Left renal cortex interstitium (tissue), 4 donors: ENCODE data around the gene CD300LB. TPM values are rescaled to one million over a fixed set of nuclear protein-coding genes. Genes with fewer than 3 reads are reported as not detected.
"Not testable (repeated sequence)": the region's sequence is repeated elsewhere in the genome, so short reads cannot be mapped to it uniquely, and the experiment has no call there.

Experiments used
- DNase-seq, 4 donors: peaks; one replicate each; pipeline ENCODE4 v3.0.0-alpha.2; 2013; ENCODE audit warnings: low read depth in 4 of 4, low spot score in 2 of 4, missing footprints in 1 of 4
- polyA plus RNA-seq, 4 donors: library from polyadenylated mRNA; unstranded; fragments of 120-200 nt; gene quantifications; one replicate each; pipeline ENCODE4 v1.2.1, GENCODE V29; 2013; ENCODE audit not compliant: insufficient read length in 4 of 4

CD300LB gene
- polyA plus RNA-seq, 4 donors, result 0.08 to 0.26 (median 0.14) TPM

DNA sequence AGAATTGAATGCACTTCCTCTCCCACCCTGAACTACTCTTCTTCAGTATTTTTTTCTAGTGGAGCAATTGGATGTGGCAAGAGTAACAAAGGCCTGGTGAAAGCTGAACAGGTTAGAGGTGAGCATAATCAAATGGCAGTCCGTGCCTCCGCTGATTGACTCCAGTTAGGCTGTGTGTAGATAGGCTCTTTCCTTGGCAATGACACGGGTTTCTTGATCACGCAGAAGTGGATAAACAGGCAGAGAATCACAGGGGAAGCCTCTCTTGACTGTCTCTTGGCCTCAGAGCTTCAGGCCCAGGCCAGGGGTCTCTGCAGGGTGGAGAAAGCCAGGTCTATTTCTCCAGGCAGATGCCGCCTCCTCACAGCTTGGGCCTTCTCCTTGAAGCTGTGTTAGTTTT, 4.2 kb downstream of the CD300LB start:
- no peak for DNase-seq

DNA sequence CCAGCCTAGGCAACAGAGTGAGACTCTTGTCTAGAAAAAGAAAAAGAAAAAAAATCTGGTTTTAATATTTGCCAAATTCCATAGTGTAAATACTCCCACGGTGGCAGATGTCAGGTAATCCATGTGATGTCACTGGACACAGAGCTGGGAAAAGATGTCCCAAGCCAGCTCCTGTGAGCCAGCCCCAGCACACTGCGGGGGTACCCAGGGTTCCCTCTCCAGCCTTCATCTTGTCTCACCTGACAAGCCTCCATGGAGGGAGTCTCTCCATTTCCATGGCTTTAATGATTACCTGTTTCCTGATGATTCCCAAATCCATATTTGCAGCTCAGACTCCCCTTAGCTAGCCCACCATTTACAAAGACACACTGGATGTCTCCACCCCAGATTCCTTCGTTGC, 4.6 kb downstream of the CD300LB start:
- no peak for DNase-seq

DNA sequence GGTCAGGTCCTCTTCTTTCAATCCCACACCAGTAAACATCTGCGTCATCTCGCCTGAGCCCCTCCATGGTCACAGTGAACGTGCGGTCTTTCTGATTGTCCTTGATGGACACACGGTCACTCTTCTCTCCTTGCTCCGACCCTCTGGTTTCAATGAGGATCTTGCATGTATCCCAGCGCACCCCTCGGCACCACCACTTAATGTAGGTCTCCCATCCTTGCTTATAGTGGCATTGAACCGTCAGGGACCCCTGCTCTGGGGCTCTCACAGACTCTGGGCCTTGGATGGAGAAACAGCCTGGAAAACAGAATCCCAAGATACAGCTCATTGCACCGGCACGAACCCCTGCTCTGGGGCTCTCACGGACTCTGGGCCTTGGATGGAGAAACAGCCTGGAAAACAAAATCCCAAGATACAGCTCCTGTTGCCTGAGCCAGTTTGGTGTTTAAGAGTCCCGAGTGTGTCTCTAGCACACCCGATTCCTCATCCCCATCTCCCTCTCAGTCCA, 5.4 kb downstream of the CD300LB start:
- no peak for DNase-seq

DNA sequence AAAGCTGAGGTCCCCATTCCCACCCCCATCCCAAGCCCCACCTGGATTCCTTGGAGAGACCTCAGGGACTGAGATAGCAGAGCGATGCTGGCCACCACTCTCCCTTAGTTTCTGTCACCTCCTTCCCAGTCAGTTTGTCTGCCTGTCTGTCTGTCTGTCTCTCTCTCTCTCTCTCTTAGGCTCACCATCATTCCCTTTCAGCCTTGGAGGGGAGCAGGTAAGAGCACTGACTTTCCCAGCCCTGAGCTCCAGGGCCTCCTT, 5.9 kb downstream of the CD300LB start:
- DNase-seq, result no peak

DNA sequence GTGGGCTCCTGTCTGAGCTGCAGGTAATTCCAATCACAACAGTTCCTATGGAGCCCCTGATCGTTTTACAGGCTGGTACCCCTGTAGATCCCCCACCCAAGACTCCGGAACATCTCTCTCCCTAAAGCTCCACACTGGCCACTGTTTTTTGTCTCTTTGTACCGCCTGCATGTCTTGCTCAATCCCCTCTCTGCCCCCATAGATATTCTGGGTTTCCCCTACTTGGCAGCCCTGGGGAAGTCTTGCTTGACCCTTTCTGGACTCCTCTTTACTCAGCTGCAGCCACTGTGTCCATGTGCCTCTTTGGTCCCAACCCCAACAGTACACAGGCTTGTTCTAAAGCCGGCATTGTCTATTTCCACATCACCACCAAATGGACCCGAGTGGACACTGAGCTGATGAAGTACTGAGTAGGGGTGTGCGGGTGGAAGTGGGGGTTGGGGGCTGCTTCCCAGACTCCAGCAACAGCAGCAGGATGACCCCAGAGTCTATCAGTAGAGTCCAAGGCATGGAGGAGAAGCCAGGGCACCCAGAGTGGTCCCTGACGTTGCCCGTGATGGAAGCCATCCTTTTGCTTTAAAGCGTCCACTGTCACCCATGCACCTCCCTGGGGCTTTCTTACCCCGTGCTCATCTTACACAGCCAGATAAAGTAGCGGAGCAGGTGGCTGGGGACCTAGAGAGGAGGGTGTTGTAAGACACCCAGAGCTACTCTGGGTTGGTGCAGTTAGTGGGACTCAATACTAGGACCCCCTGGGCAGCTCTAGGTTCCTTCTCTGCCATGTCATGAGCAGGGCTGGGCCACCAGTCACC, 6.4 kb downstream of the CD300LB start:
- no peak for DNase-seq

DNA sequence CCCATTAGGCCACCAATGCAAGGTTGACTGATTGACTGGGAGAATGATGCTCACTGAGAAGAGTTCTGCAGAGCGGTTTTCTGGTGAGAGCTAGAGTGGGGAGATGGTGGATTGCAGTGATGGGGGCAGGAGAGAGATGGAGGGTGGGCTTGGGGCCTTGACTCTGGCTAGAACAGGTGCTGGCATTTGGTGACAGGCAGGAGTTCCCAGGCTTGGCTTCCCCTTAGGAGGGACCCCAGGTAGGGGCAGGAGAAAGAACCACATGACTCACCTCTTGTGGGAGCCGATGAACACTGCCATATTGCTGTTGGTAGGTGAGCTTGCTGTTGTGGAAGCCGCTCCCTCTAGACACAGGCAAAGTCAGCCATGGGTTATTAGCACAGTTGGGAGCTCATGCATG, 8.0 kb downstream of the CD300LB start:
- no peak for DNase-seq

DNA sequence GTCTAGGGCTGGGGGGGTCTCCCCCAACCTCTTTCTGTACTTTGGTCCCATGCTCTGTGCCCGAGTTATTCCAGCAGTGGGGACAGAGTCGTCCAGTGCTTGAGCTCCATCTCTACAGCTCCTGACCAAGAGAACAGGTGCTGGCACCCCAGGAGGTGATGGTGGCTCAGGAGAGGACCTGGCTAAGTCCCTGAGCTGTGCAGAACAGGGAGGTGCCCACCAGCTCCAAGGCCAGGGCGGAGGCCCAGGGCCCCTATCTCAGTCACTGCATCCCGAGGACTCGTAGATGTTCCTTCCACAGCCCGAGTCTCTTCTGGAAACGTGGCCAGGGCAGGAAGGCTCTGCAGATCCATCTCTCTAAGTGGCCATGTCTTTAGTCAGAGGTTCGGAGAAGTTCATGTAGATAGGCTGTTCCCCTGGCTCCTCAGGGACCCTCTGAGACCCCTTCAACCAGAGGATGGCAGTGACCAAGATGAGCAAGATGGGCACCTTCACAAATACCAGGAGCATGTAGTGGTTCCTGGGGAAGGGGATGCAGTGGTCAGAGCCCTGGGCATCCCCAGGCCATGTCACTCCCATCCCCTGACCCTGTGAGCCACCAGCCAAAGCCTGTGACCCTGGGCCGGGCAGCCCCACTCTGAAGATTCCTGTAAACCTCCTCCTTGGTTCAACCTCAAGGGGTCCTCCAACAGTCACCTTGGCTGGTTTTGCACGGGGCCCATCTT, 8.7 kb downstream of the CD300LB start:
- DNase-seq, result no peak

DNA sequence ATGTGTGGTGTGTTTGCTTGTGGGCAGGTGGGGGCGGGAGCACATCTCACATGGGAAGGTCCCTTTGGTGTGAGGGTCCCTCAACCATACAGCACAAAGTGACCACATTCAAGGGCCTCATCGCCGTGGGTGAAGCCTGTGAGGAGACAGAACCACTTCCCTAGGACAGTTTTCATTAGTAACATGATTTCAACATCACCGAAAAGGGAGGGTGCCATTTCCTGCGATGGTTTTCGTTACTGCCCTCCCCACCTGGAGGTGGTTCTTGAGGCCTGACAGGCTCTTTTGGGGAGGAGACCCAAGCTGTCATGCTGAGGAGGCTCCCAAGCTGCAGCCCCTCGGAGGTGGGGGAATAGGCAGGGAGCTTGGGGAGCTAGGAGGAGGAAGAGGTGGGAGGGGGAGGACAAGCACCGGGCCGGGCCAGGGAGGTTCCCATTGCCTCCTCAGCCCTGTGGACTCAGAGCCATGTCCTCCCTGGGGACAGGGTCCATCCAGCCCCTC, 9.5 kb downstream of the CD300LB start:
- DNase-seq, result no peak

DNA sequence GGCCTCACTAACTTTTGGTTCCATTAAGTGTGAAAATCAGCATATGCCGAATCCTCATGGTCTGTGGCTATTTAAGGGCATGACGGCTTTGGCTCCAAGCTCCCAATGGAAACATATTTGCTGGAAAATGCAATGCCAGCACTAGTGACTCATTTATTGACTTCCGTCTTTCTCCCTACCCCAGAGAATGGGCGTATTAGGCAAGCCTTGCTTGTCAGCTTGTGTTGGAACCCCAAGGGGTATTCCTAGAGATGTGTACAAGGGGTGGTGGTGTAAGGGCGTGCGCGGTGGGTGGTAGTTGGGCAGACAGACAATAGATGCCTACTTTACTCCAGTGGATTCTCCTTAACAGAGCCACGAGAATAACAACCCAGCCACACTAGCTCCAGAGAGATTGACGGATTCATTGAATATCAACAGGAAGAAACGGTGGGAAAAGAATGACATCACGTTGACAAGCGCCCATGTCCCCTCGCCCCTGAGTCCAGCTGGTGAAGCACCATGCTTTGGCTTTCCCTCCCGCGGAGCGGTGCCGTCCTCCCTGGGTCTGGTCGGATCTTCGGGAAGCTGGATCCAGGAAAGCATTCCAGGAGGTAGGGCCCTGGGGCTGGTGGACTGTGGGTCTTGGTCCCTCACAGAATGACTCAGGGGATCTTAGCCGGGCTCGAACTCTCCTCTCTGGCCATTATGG, 10.3 kb downstream of the CD300LB start:
- DNase-seq, result no peak

DNA sequence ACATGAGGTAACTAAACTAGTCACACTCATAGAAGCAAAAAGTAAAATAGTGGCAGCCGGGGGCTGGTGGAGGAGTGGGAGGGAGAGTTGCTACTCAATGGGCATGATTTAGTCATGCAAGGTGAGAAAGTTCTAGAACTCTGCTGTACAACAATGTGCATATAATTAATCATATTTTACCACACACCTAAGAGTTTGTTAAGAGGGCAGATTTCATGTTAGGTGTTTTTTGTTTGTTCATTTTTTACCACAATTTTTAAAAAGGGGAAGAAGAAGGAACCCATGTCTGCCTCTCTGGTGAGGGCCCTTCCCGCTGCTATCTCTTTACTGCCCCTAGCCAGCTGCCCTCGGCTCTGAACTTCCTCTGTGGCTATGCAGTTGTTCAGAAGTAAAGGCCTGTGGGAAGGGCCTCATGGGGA, 11.2 kb downstream of the CD300LB start:
- DNase-seq, result no peak

DNA sequence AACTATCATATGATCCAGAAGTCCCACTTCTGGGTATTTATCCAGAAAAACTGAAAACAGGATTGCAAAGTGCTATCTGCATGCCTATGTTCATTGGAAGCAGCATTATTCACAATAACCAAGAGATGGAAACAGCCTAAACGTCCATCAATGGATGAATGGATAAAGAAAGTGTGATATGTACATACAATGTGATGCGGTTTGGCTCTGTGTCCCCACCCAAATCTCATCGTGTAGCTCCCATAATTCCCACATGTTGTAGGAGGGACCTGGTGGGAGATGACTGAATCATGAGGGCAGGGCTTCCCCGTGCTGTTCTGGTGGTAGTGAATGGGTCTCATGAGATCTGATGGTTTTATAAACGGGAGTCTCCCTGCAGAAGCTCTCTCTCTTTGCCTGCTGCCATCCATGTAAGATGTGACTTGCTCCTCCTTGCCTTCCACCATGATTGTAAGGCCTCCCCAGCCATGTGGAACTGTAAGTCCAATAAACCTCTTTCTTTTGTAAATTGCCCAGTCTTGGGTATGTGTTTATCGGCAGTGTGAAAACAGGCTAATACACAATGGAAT, 12.8 kb downstream of the CD300LB start:
- DNase-seq, result not testable (repeated sequence)

DNA sequence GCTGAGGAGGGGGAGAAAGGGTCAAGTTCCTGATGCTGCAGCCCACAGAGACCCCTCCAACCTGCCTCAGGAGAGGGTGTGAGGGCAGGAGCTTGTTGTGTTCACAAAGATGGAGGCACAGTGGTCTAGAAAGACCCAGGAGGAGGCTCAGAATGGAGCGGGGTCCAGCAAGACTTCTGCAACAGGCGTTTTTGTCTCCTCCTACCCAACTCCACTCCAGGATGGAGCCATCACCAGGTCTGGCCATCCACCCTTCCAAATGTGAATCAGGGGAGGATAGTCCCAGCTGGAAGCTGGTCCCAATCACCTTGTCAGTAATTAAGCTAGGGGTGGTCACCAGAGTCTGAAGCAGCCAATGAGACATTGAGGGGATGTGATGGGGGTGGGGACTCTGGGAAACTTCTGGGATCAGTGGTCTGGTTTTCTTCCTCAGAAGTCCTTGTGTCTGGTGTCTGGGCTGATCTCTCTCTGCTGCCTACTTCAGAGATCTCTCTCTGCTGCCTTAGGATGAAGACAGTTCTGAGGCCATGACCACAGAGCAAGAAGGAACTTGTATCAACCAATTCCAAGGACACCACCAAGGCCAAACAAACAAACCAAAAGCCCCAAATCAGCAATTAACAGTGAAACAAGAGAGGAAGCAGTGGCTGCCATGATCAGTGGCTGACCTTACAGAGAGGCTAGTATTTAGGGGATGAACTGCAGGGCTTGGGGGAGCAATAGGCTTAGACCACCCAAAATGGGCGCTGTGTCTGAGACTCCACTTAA, 14.5 kb downstream of the CD300LB start:
- DNase-seq, result no peak

DNA sequence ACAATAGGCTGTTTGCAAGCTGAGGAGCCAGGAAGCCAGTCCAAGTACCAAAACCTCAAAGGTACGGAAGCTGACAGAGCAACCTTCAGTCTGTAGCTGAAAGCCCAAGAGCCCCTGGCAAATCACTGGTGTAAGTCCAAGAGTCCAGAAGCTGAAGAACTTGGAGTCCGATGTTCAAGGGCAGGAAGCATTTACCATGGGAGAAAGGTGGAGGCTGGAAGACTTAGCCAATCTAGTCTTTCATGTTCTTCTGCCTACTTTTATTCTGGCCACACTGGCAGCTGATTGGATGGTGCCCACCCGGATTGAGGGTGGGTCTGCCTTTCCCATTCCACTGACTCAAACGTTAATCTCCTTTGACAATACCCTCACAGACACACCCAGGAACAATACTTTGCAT, 15.3 kb downstream of the CD300LB start:
- no peak for DNase-seq

DNA sequence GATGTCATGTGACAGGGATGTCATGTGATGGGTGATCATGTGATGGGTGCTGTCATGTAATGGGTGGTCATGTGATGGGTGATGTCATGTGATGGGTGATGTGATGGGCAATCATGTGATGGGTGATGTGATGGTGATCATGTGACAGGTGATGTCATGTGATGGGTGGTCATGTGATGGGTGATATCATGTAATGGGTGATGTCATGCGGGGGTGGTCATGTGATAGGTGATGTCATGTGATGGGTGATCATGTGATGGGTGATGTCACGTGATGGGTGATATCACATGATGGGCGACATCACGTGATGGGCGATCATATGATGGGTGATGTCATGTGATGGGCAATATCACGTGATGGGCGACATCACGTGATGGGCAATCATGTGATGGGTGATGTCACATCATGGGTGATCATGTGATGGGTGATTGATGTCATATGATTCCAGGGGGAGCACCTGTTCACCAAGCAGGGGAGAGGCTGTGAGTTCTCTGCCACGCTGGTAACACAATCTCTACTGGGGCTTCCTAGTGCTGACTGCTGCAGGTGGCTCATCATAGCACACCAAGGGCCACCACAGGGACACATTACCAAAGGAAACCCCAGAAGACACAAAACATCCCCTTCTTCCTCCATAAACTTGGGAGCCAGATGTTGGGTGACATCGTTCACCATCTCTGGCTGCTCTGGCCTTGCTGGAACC, 16.5 kb downstream of the CD300LB start:
- DNase-seq, result no peak

DNA sequence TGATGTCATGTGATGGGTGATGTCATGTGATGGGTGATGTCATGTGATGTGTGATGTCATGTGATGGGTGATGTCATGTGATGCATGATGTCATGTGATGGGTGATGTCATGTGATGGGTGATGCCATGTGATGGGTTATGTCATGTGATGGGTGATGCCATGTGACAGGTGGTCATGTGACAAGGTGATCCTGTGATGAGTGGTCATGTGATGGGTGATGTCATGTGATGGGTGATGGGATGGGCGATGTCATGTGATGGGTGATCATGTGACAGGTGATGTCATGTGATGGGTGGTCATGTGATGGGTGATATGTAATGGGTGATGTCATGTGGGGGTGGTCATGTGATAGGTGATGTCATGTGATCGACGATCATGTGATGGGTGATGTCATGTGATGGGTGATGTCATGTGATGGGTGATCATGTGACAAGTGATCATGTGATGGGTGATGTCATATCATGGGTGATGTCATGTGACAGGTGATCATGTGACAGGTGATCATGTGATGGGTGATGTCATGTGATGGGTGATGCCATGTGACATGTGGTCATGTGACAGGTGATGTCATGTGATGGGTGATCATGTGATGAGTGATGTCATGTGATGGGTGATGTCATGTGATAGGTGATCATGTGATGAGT, 17.2 kb downstream of the CD300LB start:
- DNase-seq, result peak in 1 of 4 donors; percentile 36

DNA sequence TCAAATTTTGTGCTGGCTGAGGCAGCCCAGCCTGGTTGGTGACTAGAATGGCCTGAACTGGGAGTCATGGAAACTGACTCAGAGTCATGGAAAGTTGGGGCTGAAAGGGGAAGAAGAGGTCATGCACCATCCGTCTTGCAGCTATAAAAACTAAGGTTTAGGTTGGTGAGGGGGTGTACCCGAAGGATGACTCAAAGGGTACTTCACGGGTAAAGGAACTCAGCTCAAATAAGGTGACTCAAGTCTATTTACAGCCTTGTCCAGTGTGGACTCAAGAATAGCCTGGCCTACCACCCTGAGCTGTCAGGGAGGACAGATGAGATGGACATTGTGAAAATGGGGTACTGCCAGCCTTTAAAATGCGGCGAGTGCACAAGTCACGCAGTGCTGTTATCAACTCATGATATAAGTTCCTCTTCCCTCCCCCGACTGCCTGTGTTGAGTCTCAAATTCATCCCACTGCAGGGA, 18.6 kb downstream of the CD300LB start:
- DNase-seq, result no peak

DNA sequence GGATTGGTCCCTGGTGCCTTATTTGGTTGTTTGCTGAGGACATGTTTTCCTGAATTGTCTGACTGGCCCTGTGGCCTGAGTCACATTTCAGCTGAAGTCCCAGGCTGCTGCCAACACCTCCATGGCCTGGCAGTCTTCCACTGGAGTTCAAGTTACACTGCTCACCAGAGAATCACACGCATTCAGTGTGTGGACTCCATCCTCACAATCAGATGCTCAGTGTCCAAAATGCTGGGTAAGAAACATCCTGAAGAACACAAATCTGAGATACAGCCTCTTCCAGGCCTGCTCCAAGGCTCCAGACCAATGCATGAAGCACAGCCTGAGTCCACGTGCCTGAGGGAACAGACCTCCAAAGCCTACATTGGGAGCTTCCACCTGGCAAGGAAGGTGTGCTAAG, 19.2 kb downstream of the CD300LB start:
- DNase-seq, result no peak

DNA sequence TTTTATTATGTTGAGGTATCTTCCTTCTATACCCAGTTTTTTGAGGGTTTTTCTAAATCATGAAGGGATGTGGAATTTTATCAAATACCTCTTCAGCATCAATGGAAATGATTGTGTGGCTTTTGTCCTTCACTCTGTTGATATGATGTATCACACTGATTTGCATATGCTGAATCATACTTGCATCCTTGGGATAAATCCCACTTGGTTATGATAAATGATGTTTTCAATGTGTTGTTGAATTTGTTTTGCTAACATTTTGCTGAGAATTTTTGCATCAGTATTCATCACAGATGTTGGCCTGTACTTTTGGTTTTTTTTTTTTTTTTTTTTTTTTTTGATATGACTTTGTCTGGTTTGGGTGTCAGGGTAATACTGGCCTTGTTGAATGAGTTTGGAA, 23.1 kb downstream of the CD300LB start:
- no peak for DNase-seq

DNA sequence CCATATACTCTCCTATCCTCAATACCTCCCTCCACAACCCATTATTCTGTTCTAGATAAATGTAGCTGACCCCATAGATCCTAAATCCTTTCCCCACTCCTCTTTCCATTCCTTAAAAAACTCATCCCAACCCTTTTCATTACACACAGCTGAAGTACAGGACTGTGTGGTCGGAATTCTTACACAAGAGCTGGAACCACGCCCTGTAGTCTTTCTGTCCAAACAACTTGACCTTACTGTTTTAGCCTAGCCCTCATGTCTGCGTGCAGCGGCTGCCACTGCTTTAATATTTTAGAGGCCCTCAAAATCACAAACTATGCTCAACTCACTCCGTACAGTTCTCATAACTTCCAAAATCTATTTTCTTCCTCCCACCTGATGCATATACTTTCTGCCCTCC, 27.3 kb downstream of the CD300LB start:
- not testable (repeated sequence) for DNase-seq
